PC-3 (cell line): ENCODE results near the gene DRD2. TPM values are rescaled to one million over a fixed set of nuclear protein-coding genes. Genes with fewer than 3 reads are reported as not detected.
A peak's percentile ranks its signal among the peaks of the same experiment; 100 is the strongest.

Experiments
- ATAC-seq: fragments of 200-7000 bp; cut with Tn5 transposase; 2 replicates; pipeline ENCODE4 v1.9.1; 2020; ENCODE audit warnings: mild to moderate bottlenecking, moderate library complexity
- BruUV-seq: library from RNA; stranded (reverse); fragments of 400-500 nt; replicated peaks from 2 replicates; lab custom pipeline; 2021; lab: Mats Ljungman, UMichigan
- CTCF ChIA-PET: fragments of 300-600 bp; sonication (Branson Sonifier 250); formaldehyde crosslinking; loops from one replicate; lab custom pipeline; 2022; ENCODE audit warnings: antibody characterized with exemption; lab: Charles Lee
- POLR2A ChIA-PET: fragments of 300-600 bp; sonication (Branson Sonifier 250); formaldehyde crosslinking; loops from one replicate; lab custom pipeline; 2022; ENCODE audit warnings: antibody characterized with exemption; ENCODE audit not compliant: unreplicated experiment; lab: Charles Lee
- DNase-seq: peaks from one replicate; pipeline ENCODE4 v3.0.0-alpha.2; 2015
- H2AFZ ChIP-seq: fragments of 300-600 bp; sonication (generic); 2 replicates; pipeline ENCODE4 v1.6.0; 2016; ENCODE audit warnings: antibody characterized with exemption, low read length
- H3F3A ChIP-seq: fragments of 300-600 bp; sonication (generic); one replicate; pipeline ENCODE4 v1.6.0; 2017; ENCODE audit warnings: antibody characterized with exemption, low read length, control low read depth, mild to moderate bottlenecking; ENCODE audit not compliant: unreplicated experiment
- H3K27ac ChIP-seq: fragments of 300-600 bp; sonication (generic); 2 replicates; pipeline ENCODE4 v1.5.1; 2016; ENCODE audit warnings: mild to moderate bottlenecking, low read length
- H3K27me3 ChIP-seq: fragments of 300-600 bp; sonication (generic); 2 replicates; pipeline ENCODE4 v1.6.1; 2016; ENCODE audit warnings: low read length, mixed read lengths
- H3K36me3 ChIP-seq: fragments of 300-600 bp; sonication (generic); 2 replicates; pipeline ENCODE4 v1.6.1; 2016; ENCODE audit warnings: low read depth, mixed run types, low read length, mixed read lengths
- H3K4me1 ChIP-seq: fragments of 300-600 bp; sonication (generic); 2 replicates; pipeline ENCODE4 v1.5.1; 2016; ENCODE audit warnings: low read length; ENCODE audit not compliant: insufficient read depth
- H3K4me2 ChIP-seq: fragments of 300-600 bp; sonication (generic); 2 replicates; pipeline ENCODE4 v1.6.0; 2016; ENCODE audit warnings: low read length
- H3K4me3 ChIP-seq: fragments of 300-600 bp; sonication (generic); 2 replicates; pipeline ENCODE4 v1.5.1; 2016; ENCODE audit warnings: mild to moderate bottlenecking, low read length, mixed read lengths
- H3K79me2 ChIP-seq: fragments of 300-600 bp; sonication (generic); 2 replicates; pipeline ENCODE4 v1.6.1; 2017; ENCODE audit warnings: low read length, mixed read lengths
- H3K9ac ChIP-seq: fragments of 300-600 bp; sonication (generic); 2 replicates; pipeline ENCODE4 v1.6.0; 2016; ENCODE audit warnings: mild to moderate bottlenecking, low read length
- H3K9me2 ChIP-seq: fragments of 300-600 bp; sonication (generic); replicated peaks from 2 replicates; pipeline ENCODE4 v1.6.1; 2016; ENCODE audit warnings: mixed run types, low read length, mixed read lengths
- H3K9me3 ChIP-seq: fragments of 300-600 bp; sonication (generic); 2 replicates; pipeline ENCODE4 v1.6.1; 2016; ENCODE audit warnings: low read length, mixed read lengths
- H4K20me1 ChIP-seq: fragments of 300-600 bp; sonication (generic); 2 replicates; pipeline ENCODE4 v1.6.1; 2016; ENCODE audit warnings: low read length, mixed read lengths
- CTCF ChIP-seq: fragments of 300-600 bp; sonication (generic); conservative IDR thresholded peaks from 2 replicates; pipeline ENCODE4 v1.5.1; 2017; ENCODE audit warnings: antibody characterized with exemption, low read depth, mild to moderate bottlenecking, low read length
- EZH2 ChIP-seq: fragments of 300-600 bp; sonication (generic); IDR thresholded peaks from one replicate; pipeline ENCODE4 v1.6.1; 2017; ENCODE audit warnings: antibody characterized with exemption, mild to moderate bottlenecking, low read length; ENCODE audit not compliant: unreplicated experiment
- EZH2phosphoT487 ChIP-seq: fragments of 300-600 bp; sonication (generic); IDR thresholded peaks from 2 replicates; pipeline ENCODE4 v1.6.1; 2018; ENCODE audit warnings: mild to moderate bottlenecking, antibody characterized with exemption, low read length, borderline replicate concordance
- intact Hi-C: fragments of 100-400 bp; cut with micrococcal nuclease; formaldehyde crosslinking; loops from 2 replicates; pipeline ENCODE4 v1.9.0; 2023
- total RNA-seq: library from RNA; depleted of rRNA; stranded (reverse); fragments of >200 nt; gene quantifications from 2 replicates; pipeline ENCODE4 v1.2.3, GENCODE V29; 2014

DRD2 gene
- total RNA-seq, 1 experiment from 2014 or later = not detected

DNA sequence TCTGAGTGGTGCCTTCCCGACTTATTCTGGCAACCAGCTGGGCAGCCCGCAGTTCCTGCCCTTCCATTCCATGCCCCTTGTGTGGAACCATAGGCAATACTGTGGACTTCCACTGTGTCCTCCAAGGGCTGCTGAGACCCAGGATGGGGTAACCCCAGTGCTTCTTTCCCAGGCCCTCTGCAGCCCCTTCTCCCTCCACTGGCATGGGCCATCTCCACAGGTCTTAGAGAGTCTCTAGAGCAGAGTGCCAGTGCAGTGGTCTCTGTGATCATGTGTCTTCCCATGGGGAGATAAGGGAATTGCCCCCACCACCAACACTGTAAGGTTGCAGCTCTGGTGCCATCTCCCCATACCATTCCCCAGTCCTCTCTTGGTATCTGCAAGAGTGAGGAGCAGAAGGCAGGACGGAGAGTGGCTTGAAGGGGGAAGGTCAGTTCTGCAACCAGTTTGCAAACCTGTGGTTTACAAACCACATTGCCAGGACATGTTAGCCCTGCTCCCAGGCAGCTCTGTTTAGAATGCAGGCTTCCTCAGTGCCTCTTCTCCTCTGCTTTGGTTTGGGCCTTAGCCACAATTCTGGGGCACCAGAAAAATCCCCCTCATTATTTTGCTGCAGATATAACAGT is 20.9 kb upstream of the DRD2 start:
- H3K79me2 ChIP-seq = no peaks in the 10 kb centered on the region

DNA sequence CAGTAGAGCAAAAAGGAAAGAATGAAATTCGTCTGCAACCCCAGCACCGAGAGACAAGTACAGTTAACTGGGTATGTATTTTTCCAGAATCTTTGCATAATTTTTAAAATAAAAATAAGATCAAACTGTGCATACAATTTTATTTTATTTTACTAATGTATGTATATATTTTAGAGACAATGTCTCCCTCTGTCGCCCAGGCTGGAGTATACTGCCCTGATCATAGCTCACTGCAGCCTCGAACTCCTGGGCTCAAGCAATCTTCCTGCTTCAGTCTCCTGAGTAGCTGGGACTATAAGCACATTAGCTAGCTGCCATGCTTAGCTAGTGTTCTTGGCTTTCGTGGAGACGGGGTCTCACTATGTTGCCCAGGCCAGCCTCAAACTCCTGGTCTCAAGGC is 18.8 kb upstream of the DRD2 start:
- intact Hi-C loops = loop anchor here (1.0 kb wide), 1 partner anchor 189 kb away; no protein-coding TSS in a partner anchor
- no peaks in the 10 kb centered on the region for H3K36me3 ChIP-seq
- peaks cover 11% of the 10 kb centered on the region for H3K4me1 ChIP-seq
- H3K9ac ChIP-seq = no peak overlapping the region
- H2AFZ ChIP-seq = no peak overlapping the region
- H4K20me1 ChIP-seq = no peaks in the 10 kb centered on the region
- H3K9me2 ChIP-seq = no peaks in the 10 kb centered on the region
- no peak overlapping the region for H3K4me2 ChIP-seq
- no peak overlapping the region for H3K27ac ChIP-seq
- H3K4me3 ChIP-seq = no peak overlapping the region
- ChIA-PET POLR2A (no interaction called here), CTCF (no interaction called here)
- ATAC-seq (peak; percentile 48; the same call in 1 of the 2 replicates), DNase-seq (peak; percentile 39)
- no peaks in the 10 kb centered on the region for H3K9me3 ChIP-seq
- no peak for TF ChIP-seq EZH2
- TF ChIP-seq EZH2phosphoT487 = no peak
- peak; percentile 54 for TF ChIP-seq CTCF
- H3K27me3 ChIP-seq = peaks cover 18% of the 10 kb centered on the region; the same call in 1 of the 2 replicates
- no peaks in the 10 kb centered on the region for H3F3A ChIP-seq
- no TSS peak for BruUV-seq
- H3K79me2 ChIP-seq = no peaks in the 10 kb centered on the region

More for the DNA sequence above, 20.9 kb upstream of the DRD2 start:
- POLR2A ChIA-PET = no interaction called here
- Histone ChIP-seq H3F3A (no peaks in the 10 kb centered on the region), H3K9me3 (no peaks in the 10 kb centered on the region), H3K27ac (no peak overlapping the region), H3K9ac (no peak overlapping the region), H3K4me1 (no peaks in the 10 kb centered on the region), H3K4me3 (no peak overlapping the region), H3K36me3 (no peaks in the 10 kb centered on the region), H3K9me2 (no peaks in the 10 kb centered on the region), H4K20me1 (no peaks in the 10 kb centered on the region), H2AFZ (no peak overlapping the region), H3K27me3 (peaks cover 19% of the 10 kb centered on the region; the same call in 1 of the 2 replicates), H3K4me2 (no peak overlapping the region)
- no peak for ATAC-seq
- no peak for DNase-seq
- no TSS peak for BruUV-seq
- CTCF ChIA-PET = no interaction called here
- no peak for TF ChIP-seq CTCF
- no peak for TF ChIP-seq EZH2
- TF ChIP-seq EZH2phosphoT487 = no peak
- intact Hi-C loops = no loop called here

- ChIA-PET CTCF (no interaction called here), POLR2A (no interaction called here)
- Histone ChIP-seq H3K4me2 (no peak overlapping the region), H3K79me2 (no peaks in the 10 kb centered on the region), H3K9me2 (no peaks in the 10 kb centered on the region), H3K9me3 (no peaks in the 10 kb centered on the region), H3K9ac (no peak overlapping the region), H3K4me1 (peaks cover 16% of the 10 kb centered on the region), H3K36me3 (no peaks in the 10 kb centered on the region), H3K27ac (no peak overlapping the region), H3F3A (no peaks in the 10 kb centered on the region), H2AFZ (no peak overlapping the region), H3K4me3 (no peak overlapping the region), H3K27me3 (peaks cover 18% of the 10 kb centered on the region; the same call in 1 of the 2 replicates), H4K20me1 (no peaks in the 10 kb centered on the region)
- intact Hi-C loops = no loop called here
- TF ChIP-seq EZH2phosphoT487 (no peak), CTCF (no peak), EZH2 (no peak)
- DNase-seq = no peak
- ATAC-seq = no peak
- BruUV-seq = no TSS peak
Observed at GRCh38 chr11:113493206-113493605, 18.0 kb upstream of the DRD2 start.
